Germinal center (tissue), 1 donor: ENCODE results near the gene LYVE1.

Experiments used
- DNase-seq: peaks from one replicate; pipeline ENCODE4 v3.0.0; 2012; ENCODE audit warnings: mixed read lengths, low spot score

LYVE1 gene

DNA sequence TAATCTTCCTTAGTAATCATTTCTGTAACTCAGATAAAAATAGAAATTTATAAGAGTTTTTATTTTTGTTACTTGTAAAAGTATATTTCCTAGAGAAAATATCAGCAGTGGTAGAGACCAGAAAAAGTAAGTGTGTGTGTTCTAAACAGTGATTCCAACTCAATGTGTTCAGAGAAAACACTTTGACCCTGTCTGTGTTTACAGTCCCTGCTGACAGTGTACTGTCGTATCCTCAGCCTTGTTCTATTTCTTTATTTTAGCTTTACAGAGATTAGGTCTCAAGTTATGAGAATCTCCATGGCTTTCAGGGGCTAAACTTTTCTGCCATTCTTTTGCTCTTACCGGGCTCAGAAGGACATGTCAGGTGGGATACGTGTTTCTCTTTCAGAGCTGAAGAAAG, 10.2 kb downstream of the LYVE1 start:
- no peak for DNase-seq

DNA sequence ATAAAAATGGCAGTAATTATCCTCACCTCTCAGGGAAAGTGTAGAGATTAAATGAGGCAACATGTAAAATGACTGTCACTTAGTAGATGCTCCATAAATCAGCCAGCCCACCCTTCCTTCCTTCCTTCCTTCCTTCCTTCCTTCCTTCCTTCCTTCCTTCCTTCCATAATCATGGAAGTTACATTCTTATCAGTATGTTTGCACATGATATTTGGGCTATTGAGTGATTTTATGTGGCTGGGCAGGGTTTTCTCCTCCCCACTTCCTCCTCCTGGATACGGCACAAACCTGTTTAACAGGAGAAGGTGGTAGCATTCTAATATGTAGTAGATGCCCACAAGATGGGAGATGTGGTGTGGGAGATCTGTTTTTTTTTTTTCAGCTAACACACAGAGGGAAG, 11.9 kb downstream of the LYVE1 start:
- no peak for DNase-seq

DNA sequence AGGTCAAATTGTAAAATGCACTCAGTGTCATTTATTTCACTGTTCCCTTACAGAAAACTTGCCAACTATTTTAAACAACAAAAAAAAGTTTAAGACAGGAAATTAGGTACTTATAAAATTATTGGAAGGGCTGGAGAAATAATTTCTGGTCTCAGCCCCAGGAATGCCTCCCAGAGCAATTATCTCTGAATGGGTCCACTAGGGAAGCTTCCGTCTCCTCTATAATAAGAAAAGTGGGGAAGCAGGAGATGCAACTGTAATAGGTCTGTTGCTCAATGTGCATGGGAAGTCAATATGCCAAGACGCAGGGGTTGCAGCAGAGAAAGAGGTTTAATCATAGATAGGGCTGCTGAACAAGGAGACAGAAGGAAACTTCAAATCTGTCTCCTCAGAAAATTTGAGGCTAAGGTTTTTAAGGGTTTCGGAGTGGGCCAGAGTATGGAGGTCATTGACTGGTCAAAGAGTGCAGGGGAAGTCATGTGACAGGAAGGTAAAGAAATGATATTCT, 16.6 kb downstream of the LYVE1 start:
- DNase-seq = no peak

DNA sequence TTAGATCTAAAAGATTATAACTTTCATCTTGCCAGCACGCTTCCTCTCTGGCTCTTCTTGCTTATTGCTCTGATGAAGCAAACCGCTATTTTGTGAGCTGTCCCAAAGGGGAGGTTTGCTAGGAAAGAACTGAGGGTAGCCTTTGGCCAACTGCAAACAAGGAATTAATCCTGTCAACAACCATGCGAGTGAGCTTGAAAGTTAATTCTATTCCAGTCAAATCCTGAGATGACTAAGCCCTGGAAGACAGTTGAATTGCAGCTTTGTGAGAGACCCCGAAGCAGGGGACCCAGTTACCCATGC, 17.2 kb downstream of the LYVE1 start:
- DNase-seq = no peak

DNA sequence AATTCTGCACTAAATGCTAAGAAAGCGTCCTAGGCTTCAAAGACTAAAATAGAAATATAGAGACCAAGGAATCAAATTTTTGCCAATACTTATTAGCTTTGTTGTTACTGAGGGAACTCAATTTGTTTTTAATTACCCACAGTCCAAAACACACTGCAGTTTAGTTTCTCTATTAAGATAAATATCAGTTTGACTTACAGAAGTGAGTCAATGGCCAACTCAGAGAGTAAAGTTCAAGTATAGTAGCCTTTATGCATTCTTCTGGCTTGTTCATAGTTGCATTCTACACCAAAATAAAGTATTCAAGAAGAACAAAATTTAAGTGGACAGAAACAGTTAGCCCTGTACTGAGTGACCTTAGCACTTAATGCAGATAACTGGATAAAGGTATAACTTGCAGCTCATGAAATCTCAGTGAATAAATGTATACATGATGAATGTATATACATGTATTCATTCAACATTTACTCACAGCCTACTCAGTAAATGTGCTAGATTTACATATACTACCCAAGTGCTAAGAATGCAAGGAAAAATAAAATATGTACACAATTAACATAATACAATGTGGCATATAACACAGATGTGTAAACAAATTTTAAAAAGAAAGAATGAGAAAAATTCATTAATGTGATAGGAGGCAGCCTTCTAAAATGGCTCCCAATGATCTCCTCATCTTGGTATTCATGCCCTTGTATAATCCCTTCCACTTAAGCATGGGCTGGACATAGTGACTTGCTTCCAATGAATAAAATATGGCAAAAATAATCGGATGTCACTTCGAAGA, 17.8 kb downstream of the LYVE1 start:
- DNase-seq = no peak

DNA sequence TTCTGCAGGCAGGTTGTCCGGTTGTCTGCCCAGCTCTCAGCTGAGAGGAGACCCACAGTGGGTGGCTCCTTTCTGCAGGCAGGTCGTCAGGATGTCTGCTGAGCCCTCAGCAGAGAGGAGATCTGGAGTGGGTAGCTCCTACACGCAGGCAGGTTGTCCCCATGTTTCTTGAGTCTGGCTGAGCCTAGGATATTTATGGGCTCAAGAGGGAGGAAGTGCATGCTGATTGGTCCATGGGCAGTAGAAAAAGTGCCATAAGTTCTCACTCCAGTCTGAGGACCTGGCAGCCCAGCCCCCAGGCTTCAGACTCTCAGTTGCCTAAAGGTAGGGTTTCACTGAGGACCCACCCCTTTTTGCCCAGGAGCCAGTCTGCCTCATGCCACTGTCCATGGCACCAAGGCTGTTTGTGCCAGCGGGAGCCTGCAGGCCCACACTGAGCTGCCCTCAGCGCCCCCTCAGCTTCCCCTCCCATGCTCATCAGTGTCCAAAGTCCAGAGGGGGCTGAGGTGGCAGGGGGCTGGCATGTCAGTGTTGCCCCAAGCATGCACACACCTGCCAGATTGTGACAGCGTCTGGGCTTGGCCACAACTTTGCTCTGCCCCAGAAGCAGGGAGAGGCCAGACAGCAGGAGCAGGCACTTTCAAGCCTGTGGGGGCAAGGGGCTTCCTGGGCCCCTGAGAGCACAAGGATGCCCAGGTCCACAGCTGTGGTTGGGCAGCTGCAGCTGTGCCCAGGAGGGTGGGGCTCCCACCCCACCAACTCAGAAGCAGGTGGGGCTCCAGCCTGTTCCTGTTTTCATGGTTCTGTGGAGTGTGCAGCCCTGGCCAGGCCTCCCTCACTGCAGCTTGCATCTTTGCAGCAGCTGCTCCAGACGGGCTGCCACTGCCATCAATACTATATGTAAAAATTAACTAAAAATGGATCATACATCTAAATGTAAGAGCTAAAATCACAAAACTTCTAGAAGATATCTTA, 23.7 kb downstream of the LYVE1 start:
- peak; percentile 55 for DNase-seq

DNA sequence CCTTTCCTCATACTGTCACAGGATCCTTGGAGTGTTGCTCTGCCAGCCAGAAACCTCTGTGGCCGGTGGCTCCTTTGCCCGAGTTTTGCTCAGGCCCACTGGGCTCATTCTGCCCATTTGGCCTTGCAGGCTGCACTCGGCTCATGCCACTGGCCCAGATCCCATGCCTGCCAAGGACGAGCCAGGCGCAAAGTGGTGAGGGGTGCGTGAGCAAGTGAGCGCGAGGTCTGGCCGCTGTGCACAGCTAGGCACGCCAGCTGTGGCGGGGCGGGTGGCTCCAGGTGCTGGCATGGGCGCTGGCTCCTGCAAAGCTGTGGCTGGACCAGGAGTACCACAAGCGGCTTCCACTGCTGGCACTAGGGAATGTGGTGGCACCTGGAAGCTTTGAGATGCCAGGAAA, 24.7 kb downstream of the LYVE1 start:
- no peak for DNase-seq

DNA sequence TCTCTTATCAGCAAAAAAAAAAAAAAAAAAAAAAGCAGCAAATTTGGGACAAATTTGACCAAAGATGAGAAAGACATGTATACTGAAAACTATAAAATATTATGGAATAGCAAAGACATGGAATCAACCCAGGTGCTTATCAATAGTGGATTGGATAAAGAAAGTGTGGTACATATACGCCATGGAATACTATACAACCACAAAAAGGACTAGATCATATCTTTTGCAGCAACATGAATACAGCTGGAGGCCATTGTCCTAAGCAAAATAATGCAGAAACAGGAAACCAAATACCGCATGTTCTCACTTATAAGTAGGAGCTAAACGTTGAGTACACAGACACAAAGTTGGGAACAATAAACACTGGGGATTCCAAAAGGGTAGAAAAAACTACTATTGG, 25.7 kb downstream of the LYVE1 start:
- no peak for DNase-seq

DNA sequence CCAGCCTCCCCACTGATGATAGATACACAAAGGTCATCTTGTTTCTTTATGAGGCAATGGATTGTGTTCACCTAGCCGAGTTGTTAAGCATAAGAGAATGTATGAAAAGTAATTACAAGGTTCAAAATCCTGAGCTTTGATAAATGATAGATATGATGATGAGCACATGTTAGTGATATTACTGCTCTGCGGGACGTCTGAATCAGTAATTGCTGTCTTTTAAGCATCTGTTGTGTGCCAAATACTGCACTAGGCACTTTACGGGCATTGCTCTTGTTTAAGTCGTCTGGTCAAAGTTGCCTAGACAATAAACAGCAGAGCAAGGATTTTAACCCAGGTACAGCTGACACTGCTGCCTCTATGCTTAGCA, 26.9 kb downstream of the LYVE1 start:
- no peak for DNase-seq

DNA sequence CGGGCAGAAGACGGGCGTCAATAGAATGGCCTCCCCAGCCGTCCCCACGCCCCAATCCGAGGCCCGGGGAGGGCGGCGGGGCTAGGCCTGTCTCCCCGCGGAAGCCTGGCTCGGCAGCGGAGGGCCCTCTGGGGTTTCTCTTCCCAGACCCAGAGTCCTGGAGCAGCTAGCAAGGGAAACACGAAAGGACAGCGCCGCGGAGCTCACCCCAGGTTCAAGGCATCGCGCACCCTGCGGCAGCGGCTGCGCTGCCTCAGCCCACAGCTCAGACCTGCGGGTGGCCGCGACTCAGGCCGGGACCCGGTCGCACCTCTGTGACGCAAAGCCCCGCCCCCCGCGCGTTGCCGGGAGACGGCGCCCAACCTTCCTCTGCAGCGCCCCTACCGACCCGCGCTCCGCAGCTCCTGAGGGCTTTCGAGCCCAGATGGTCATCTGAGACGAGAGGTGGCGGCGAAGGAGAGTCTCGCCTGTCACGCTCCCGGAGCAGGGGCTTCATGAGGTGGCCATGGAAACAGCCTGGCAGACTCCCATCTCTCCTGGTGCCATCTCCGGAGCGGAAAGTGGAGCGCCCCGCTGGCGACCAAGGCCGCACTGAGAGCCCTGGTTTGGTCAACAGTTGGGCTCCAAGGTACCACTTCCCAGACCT, 27.4 kb downstream of the LYVE1 start, which contains the start of gene RNF141:
TSS of gene RNF141 (minus strand) at position 273 of the 646 bp plus-strand sequence. CDS start 7,029 bp downstream, outside the sequence.
- peak; percentile 94 for DNase-seq

DNA sequence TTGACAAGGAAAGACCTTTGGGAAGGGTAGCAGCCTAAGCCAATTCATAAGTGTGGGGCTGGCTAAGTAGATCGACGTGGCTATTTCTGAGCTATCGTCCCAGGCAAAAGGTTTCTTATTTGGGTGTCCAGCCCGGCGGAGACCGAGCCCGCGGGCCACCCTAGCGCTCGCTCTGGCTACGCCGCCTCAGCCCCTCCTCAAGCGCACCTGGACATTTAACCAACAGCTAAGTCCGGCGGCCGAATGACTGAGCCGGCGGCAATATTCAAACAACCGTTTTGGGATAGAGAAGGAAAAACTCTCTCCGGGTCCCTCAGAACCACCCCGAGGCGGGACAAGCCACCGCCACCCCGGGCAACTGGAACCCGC, 27.9 kb downstream of the LYVE1 start:
- DNase-seq = no peak

DNA sequence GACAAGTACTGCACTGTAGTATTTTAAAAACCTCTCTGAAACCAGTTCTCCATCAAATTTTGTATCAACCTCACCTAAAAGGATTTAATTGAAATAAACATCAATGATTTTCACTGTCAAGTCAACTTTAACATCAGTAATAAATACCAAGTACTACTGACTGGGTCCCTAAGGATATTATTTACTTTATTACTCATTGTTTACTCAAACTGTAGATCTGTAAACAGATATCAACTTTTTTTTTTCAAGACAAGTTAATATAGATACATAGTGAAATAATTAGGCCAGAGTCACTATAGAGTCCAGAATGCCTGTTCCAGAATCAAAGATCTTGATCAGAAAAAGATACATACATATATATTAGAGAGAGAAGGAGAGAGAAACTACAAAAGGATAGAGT, 29.1 kb downstream of the LYVE1 start:
- DNase-seq = no peak

DNA sequence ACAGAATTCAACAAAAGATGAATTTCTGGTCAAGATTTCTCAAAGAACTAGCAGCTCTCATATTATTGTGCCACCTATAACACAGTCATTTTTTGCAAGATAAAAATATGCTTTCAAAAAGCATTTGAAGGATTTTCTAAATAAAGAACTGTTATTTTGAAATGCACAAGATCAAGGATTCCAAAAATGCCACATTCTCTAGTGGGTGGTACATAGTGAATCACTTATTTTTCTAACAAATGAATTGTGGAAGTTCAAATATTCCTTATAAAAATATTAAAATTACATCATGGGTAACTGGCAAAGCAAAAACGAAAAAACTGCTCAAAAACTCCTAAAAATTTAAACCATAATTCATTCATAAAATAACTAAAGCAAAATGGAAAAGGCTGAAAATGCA, 29.5 kb downstream of the LYVE1 start:
- DNase-seq = no peak

DNA sequence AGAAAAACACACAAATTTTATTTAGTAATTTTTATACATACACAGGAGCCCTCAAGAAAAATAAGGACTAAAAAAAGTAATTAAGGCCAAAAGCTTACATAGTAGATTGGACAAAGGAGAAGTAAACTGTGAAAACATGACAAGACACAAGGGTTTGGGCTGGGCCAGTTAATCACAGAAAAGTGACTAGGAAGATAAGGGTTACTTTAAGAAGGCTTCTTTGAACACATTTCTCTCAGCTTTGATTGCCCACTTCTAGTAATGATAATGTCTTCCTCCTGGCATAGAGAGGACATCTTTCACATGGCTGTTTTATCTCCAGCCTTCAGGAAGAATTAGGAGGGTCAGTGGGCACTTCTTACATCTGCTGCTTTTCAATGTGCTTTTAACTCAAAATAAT, 30.9 kb downstream of the LYVE1 start:
- no peak for DNase-seq

DNA sequence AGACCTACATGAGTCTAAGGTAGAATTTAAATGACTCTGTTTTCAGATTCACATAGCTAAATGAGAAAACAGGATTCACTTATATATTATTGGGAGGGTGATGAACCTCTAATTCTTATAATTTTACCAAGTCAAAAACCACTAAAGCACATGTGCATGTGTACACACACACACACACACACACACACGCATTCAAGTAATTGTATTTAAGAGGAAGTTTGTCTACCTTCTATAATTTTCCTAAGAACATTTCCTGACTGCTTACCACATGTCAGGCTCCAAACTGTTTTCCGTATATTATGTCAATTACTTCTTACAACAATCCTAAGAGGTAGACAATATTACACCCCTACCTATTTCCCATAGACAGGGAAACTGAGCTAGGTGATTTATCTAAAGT, 34.1 kb downstream of the LYVE1 start:
- no peak for DNase-seq

DNA sequence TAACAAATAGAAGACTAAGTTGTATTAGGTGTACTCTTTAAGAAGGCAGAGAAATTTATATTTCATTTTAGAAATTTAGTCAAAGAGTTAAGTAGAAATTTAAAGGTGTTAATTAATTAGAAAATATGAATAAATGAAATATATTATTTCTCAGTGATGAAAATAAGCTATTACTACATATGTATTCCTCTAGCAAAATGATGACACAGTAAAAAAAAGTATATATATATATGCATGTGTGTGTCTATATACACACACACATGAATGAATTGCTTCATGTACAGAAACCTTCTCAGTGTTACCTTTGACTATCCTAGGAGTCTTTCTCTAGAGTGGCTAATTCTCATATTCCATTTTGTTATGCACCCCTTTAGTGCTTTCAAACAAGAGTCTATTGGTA, 35.1 kb downstream of the LYVE1 start:
- no peak for DNase-seq

DNA sequence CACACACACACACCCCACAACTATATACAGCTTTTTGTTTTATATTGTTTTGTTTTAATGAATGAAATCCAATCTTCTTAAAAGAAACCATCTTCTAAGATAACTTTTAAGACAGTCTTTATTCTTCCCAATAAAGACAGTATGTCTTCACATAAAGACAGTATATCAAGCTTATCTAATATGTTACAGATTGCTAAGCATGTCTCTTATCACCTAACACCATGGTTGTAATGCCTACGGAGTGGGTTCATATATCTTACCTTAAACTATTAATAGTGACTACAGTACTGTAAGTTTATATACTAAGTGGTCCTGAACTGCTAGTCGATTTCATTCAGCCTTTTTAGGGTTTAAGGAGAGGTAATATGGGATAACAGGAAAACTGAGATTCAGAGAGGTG, 35.9 kb downstream of the LYVE1 start:
- DNase-seq = no peak

DNA sequence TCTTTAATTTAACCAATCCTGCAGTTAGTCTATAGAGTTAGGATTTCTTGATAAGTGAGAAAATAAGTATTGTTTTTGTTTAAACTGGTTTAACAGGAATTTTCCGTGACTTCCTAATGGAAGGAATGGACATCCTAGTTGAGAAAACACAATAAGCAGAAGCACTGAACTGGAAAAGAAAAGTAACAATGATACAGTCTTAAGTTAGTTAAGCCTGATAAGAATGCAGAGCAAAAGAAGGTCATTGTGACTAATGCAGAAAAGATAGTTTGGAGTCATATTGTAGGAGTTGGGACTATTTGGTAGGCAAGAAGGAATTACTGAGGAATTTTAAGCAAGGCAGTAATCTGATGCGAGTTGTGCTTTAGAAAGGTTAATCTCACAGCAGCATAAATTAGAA, 39.2 kb downstream of the LYVE1 start:
- DNase-seq = no peak

DNA sequence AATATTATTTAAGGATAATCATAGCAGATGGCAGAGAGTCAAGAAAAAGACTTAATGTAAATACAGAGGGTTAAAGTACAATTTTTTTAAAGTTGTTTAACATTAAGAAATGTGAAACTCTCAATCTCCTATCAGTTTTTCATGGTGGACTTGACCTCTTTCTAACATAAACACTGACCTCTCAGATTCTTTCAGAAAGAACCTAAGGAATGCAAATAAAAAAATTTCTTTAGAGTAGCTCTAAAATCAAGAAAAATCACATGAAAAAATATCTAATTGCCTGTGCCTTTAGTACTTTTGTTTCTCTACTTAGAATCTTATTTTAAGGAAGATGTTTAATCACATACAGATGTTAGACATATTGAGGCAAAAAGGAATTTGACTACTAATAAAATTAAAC, 40.3 kb downstream of the LYVE1 start:
- DNase-seq = no peak

DNA sequence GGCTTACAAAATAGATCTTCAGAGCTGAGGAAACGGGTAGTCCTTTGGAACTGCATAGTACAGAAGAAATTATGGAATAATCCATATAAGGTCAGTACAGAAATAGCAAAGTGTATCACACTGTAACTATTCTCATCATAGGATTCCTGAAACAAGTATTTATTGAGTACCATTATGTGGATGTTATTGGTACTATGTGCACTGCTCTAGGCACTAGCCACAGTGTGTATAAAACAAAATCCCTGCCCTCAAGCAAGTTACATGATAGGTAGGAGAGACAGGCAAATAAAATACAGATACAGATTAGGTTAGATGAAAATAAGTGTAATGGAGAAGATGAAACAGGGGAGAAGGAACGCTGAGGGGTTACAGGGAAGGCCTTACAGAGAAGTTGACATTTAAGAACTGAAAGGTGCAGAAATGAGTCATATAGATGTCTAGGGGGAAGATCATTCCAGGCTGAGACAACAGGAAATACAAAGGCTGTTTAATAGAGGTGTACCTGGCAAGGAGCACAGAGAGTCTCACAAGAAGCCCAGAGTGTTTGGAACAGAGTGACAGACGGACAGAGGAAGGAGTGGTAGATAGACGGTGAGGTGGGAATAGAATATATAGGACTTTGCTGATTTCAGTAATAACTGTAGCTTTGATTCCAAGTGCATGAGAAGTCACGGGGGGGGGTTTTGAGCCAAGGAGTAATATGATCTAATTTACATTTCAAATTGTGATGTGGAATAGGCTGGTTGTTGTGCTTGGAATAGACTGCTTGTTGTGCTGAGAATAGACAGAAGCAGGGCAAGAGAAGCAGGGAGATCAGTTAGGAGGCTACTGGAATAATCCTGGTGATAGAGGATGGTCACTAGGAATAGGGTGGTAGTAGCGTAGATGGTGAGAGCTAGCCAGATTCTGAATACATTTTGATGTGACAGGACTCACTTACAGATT, 41.2 kb downstream of the LYVE1 start:
- DNase-seq = no peak

DNA sequence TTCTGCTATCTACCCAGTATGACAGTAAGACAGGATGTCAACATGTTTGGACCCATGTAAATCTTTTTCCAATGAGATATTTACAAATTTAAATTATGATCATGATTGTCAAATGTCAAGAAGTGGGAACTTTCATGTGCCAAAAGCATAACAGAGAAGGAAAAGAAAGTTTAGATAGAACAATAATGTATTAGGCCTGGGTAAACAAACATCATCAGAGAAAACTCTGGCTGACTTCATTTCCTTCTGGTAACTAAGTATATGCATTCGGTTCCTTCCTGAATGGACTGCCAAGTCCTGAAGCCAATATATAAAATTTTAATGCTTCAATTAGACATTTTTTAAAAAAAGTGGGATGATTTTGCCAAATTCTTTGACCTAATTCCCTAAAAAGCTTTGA, 44.0 kb downstream of the LYVE1 start:
- no peak for DNase-seq

DNA sequence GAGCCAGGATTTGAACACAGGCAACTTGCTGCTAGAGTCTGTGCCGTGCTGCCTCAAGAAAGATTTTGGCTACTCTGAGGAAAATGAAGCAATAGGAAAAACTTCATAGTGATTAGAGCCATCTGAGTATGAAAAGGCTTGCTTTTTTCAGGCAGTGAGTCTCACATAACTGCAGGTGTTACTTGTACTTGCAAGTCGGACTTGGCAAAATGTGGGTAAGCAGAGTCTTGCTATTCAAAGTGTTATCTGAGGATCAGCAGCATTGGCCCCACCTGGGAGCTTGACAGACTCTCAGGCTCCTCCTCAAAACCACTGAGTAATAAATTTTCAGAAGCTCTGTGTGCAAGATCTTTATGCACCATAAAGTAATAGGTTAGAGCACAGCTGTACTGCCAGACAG, 45.5 kb downstream of the LYVE1 start:
- DNase-seq = no peak
